T47D (cell line): Measurements from ENCODE around the gene SUGT1.
A peak's percentile ranks its signal among the peaks of the same experiment; 100 is the strongest.
"Not testable (repeated sequence)": the region's sequence is repeated elsewhere in the genome, so short reads cannot be mapped to it uniquely, and the experiment has no call there.

Experiments used
- DNase-seq, 2 experiments: peaks; one replicate each; pipeline versions ENCODE4 v3.0.0 to v3.0.0-alpha.2; 2011 to 2012; ENCODE audit warnings: low read depth in 1 of 2, low spot score in 1 of 2
- JUND ChIP-seq: IDR thresholded peaks from 2 replicates; pipeline ENCODE4 v1.6.1; 2012; ENCODE audit warnings: low read depth
- in situ Hi-C: cut with HindIII; loops from 2 replicates; pipeline ENCODE4 v1.10.0; 2016; ENCODE audit warnings: low sequenced_read_pairs, low pct_unique_long_range_greater_than_20kb

The SUGT1 gene

GRCh38 chr13:52642131-52642530, 10.5 kb upstream of the SUGT1 start, which contains the start of gene HNRNPA1L2:
HNRNPA1L2 (plus strand) TSS chr13:52642431; CDS start chr13:52642493, 62 bp downstream.
- DNase-seq, result no peak
- in situ Hi-C loops, result no loop called here
- no peak for TF ChIP-seq JUND

DNA sequence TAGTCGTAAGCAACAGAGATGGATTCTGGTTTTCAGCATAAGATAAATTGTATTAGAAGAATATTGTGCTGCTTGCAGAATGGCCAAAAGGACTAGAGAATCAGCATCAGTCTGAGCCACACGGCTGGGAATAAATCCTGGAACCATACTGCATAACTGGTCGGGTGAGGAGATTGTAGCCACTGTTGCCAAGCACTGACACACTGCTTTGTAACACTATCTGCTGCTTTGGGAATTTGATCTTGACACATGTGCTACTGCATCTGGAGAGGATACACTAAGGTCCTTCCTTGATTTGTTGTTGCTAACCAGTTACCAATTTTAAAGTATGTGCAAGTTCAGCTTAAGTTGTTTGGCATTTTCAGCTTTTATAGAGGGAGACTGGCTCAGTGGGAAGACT, 8.5 kb upstream of the SUGT1 start:
- in situ Hi-C loops, result no loop called here
- peak in 1 of 2 experiments; percentile 2 for DNase-seq
- no peak for TF ChIP-seq JUND

DNA sequence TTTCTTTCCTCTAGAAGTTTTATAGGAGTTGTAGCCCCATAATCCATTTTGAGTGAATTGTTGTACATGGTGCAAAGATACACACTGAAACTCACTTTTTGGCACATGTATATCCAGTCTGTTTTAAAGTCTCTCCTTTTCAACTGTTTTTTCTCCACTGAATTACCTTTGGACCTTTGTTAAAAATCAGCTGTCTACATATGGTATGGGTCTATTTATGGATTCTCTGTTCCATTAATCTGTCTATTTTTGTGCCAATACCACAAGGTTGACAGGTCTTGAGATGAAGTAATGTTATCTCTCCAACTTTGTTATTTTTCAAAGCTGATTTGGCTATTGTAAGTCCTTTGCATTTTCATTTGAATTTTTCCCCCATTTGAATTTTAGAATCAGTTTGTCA, 5.7 kb upstream of the SUGT1 start:
- TF ChIP-seq JUND, result no peak
- in situ Hi-C loops, result no loop called here
- DNase-seq, result no peak

GRCh38 chr13:52650731-52651130, 1.9 kb upstream of the SUGT1 start:
- DNase-seq, result no peak
- in situ Hi-C loops, result no loop called here
- no peak for TF ChIP-seq JUND

DNA sequence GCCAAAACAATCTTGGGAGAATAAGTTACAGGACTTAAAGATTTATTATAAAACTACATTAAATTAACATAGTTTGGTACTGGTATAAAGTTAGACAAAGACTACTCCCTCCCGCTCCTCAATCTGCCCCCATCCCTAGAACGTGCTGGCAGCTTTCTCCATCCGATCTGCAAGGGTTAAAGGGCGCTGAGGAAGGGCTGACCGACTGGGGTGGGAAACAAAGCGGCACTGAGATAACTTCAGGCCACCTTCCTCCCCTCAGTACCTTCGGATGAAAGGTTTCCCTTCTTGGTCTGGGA, 790 bp upstream of the SUGT1 start:
- no peak for DNase-seq
- no peak for TF ChIP-seq JUND
- in situ Hi-C loops, result no loop called here

DNA sequence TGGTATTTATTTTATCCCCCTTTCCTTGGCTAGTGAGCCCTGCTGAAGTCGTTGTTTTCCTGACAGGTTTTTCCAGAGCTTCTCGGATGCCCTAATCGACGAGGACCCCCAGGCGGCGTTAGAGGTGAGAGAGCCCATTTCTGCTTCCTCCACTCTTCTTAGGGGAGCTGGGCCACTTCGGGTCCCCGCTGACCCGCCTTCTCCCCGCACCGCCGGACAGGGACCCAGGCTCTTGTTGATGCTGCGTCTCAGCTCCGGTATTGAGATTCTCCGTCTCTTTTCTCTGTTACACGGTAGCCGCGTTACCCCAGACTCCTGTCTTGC, 306 bp downstream of the SUGT1 start:
- no peak for DNase-seq
- TF ChIP-seq JUND, result no peak
- in situ Hi-C loops, result no loop called here

GRCh38 chr13:52659340-52659739, 6.7 kb downstream of the SUGT1 start:
- in situ Hi-C loops, result no loop called here
- no peak for TF ChIP-seq JUND
- DNase-seq, result no peak

DNA sequence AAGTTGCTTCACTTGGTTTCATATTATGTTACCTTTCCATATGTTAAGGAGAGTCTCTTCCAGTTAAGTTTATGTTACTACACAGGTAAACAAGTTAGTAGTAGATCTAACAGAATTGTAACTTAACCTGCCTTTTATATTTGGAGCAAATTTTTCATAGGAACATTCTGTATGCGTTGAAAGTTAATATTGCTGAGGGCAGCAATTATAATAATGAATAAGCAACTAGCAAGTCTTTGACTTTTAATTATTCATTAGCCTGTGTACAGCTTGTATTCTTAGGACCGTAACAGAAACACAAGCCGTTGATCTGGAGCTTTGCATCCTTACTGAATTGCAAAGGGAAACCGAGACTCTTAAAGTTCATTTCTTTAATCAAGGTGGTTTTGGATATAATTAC, 11.6 kb downstream of the SUGT1 start:
- TF ChIP-seq JUND, result no peak
- DNase-seq, result no peak
- in situ Hi-C loops, result no loop called here

GRCh38 chr13:52665325-52665724, 12.7 kb downstream of the SUGT1 start:
- no peak for TF ChIP-seq JUND
- peak in 1 of 2 experiments; percentile 20 for DNase-seq
- in situ Hi-C loops, result no loop called here

GRCh38 chr13:52669677-52670076, 17.0 kb downstream of the SUGT1 start:
- no peak for DNase-seq
- in situ Hi-C loops, result no loop called here
- no peak for TF ChIP-seq JUND

DNA sequence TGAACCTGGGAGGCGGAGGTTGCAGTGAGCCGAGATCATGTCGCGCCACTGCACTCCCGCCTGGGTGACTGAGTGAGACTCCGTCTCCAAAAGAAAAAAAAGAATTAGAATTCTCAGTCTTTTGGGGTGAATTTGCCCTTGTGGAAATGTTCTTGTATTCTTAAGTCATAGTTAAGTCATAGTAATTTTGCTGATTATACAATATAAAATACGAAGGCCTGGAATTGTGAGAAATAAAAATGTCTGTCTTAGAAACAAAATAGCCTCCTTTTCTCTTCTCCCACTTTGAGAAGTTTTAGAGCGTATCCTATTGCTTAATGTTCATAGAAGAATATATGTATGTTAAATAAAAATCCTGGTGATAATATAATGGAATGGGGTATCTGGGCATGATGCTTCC, 18.1 kb downstream of the SUGT1 start:
- TF ChIP-seq JUND, result no peak
- in situ Hi-C loops, result no loop called here
- no peak for DNase-seq

DNA sequence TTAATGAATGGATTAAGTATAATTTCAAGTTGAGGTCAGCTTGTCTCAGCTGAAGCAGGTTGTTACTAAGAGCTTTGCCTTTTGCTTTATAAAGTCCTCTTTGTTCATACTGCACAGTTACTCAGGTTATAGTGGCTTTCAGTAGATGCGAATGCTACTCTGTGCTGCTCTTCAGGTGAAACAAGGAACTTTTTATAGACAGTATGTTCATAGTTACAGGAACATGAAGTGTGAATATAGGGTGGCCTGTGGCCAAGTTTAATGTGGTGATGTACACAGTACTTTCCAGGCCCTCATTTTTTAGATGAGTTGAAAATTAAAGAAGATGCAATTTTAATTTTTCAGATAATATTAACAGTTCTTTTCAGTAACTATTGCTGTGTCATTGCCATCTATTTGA, 20.8 kb downstream of the SUGT1 start:
- no peak for TF ChIP-seq JUND
- in situ Hi-C loops, result no loop called here
- no peak for DNase-seq

GRCh38 chr13:52677823-52678222, 25.2 kb downstream of the SUGT1 start:
- DNase-seq, result no peak
- no peak for TF ChIP-seq JUND

GRCh38 chr13:52685806-52686205, 33.2 kb downstream of the SUGT1 start:
- DNase-seq, in situ Hi-C loops: not testable (repeated sequence)

More at GRCh38 chr13:52677823-52678222, 25.2 kb downstream of the SUGT1 start:
- in situ Hi-C loops, result no loop called here

DNA sequence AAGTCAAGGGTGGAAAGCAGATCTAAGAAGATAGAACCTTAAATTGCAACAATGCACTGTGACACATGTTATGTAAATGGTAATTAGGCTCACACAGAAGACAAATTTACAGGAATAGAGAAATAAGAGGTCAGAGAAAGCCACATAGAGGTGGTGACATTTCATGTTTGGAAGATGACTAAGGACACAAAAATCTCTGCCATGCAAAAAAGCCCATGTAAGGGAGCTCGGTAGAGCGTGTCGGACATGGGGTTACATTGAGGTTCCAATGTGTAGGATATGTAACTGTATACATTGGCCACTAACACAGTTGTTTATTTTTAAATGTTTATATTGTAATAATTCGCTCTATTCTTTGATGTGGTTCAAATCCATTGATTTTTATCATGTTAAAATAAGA, 33.7 kb downstream of the SUGT1 start:
- in situ Hi-C loops, result no loop called here
- no peak for DNase-seq
- TF ChIP-seq JUND, result no peak
